ENCODE results near the gene CHRM4.
"Not testable (repeated sequence)": the region's sequence is repeated elsewhere in the genome, so short reads cannot be mapped to it uniquely, and the experiment has no call there.

Gene CHRM4

DNA sequence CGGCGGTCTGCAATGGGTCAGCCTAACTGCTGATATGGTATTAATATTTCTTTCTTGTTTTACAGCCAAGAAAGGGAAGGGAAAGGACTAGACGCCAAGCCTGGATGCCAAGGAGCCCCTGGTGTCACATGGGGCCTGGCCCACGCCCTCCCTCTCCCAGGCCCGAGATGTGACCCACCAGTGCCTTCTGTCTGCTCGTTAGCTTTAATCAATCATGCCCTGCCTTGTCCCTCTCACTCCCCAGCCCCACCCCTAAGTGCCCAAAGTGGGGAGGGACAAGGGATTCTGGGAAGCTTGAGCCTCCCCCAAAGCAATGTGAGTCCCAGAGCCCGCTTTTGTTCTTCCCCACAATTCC lies 8.2 kb downstream of the CHRM4 start:
- in situ Hi-C loops (cut with HindIII; ENCODE audit: low sequenced_read_pairs): loop anchor here (5.0 kb wide), 1 partner anchor 36 kb away; the partner anchor contains the start of gene DGKZ

DNA sequence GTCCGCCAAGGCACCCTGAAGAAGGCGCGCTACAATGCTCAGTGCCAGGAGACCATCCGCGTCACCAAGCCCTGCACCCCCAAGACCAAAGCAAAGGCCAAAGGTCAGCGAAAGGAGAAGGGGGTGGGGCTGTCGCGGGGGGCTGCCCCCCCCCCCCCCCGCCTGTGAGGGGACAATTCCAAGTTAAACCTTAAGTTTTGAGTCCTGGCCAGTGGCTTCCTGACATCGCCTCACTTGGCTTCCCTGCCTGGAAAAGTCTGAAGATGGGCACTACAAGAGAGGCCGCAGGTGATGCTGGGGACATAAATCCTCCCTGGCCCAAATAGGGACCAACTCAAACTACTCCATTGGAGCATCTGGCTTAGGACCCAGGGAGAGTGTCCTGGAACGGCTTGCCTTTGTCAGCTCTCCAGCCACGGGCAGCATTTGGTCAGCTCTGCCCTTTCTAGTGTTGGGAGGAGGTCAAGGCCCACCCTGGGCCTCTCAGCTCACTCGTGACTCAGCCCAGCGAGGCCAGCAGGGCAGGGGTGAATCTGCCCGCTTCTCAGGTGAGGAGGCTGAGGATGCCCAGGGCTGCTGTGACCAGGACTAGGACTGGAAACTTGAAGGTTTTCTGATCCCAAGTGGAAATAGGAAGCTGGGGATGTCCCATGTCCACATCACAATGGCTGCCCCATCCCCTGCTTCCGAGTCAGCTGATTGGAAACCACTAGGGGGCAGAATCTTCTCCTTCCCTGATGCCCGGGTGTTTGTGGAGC lies 8.8 kb downstream of the CHRM4 start:
- in situ Hi-C loops (cut with HindIII; ENCODE audit: low sequenced_read_pairs): loop anchor here (5.0 kb wide), 1 partner anchor 36 kb away; the partner anchor contains the start of gene DGKZ

DNA sequence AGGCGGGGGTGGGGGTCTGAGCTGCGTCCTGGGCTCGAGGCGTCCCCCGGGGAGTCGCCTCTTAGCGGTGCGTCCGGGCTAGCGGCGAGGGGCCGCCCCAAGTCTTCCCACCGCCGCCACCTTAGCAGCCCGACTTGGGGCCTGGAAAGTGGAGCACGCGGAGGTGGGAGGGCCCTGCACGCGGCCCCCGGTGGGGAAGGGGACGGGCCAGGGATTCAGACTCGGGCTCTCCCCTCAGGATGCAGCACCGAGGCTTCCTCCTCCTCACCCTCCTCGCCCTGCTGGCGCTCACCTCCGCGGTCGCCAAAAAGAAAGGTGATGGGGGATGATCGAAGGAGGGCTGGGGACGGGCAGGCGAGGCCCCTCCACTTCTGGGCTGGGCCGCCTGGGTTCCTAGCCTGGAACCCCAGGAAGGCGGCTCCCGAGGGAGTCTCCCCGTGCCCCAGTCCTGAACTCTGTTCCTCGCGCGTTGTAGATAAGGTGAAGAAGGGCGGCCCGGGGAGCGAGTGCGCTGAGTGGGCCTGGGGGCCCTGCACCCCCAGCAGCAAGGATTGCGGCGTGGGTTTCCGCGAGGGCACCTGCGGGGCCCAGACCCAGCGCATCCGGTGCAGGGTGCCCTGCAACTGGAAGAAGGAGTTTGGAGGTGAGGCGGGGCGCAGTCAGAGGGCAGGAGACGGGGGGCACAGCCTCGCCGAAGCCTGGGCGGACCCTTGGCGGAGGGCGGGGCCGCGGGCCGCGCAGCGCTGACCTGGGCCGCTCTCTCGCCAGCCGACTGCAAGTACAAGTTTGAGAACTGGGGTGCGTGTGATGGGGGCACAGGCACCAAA lies 9.5 kb downstream of the CHRM4 start:
- in situ Hi-C loops (cut with HindIII; ENCODE audit: low sequenced_read_pairs): loop anchor here (5.0 kb wide), 1 partner anchor 35 kb away; the partner anchor contains the start of gene DGKZ

DNA sequence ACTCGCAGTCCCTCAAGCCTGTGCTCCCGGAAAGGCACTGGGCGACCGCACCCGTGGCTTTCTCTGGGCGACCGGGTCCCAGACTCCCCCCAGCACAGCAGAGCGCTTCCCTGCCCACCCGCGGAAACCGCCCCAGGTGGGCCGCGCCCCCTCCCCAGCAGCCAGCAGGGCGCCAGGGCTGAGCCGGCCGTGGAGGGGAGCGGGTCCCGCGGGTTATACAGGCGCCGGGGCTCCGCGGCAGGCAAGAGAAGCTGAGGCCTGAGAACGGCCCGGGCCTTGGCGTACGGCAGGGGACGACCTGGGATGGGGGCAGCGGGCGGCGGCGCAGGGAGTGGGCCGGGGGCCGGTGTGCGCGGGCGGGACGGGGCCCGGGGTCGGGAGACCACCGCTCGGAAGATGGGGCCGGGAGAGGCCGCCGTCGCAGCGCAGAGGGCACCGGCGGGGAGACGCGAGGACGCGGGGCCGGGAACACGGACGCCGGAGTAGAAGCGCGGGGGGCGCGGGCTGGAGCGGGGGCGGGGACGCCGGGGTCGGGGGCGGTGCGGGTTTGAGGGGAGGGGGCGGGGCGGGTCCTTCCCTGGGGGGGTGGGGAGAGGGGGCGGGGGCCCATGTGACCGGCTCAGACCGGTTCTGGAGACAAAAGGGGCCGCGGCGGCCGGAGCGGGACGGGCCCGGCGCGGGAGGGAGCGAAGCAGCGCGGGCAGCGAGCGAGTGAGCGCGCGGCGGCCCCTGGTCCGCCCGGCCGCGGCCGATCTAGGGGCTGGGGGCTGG lies 10.3 kb downstream of the CHRM4 start, which contains the start of gene MDK:
Gene MDK, plus strand, starts transcription at position 622 of the 771 bp plus-strand sequence. CDS start 389 bp downstream, outside the sequence.
- in situ Hi-C loops (cut with HindIII; ENCODE audit: low sequenced_read_pairs): loop anchor here (5.0 kb wide), 1 partner anchor 34 kb away; the partner anchor contains the start of gene DGKZ

DNA sequence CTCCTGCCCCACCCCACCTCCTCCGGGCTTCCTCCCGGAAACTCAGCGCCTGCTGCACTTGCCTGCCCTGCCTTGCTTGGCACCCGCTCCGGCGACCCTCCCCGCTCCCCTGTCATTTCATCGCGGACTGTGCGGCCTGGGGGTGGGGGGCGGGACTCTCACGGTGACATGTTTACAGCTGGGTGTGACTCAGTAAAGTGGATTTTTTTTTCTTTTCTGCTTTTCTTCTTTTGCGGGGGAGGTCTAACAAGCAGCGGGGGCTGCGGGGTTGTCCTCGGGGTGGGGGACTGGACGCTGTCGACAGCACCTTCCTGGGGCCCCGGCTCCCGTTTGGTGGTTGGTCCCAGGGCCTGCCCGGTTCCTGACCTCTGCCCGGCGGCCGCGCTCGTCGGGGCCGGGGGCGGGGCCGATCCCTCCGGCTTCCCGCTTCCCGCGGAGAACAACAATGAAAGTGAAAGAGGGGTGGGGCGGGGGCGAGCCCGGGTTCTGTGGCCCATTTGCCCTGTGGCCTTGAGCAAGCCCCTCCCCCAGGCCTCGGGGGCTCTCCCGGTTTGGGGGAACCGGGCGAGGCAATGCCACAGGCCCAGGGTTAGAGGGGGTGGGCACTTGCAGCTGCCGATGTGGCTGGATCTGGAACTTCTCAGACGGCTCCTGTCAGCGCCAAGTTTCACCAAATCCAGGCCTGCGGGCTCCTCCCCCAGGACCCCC lies 11.1 kb downstream of the CHRM4 start:
- in situ Hi-C loops (cut with HindIII; ENCODE audit: low sequenced_read_pairs): loop anchor here (5.0 kb wide), 1 partner anchor 33 kb away; the partner anchor contains the start of gene DGKZ

DNA sequence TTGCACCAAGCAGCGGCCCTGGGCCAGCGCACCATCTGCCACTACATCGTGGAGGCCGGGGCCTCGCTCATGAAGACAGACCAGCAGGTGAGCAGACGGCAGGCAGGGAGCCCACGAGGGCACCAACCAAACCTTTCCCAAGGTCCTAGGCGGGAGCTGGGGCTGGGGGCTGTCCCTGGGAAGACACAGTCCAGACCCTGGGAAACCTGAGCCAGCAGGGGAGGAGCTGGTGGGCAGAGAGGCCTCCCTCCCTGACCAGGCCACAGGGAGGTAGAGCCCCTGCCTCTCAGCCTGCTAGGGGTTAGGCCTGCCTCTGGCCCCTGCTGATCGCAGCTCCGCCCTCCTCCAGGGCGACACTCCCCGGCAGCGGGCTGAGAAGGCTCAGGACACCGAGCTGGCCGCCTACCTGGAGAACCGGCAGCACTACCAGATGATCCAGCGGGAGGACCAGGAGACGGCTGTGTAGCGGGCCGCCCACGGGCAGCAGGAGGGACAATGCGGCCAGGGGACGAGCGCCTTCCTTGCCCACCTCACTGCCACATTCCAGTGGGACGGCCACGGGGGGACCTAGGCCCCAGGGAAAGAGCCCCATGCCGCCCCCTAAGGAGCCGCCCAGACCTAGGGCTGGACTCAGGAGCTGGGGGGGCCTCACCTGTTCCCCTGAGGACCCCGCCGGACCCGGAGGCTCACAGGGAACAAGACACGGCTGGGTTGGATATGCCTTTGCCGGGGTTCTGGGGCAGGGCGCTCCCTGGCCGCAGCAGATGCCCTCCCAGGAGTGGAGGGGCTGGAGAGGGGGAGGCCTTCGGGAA lies 11.9 kb downstream of the CHRM4 start:
- in situ Hi-C loops (cut with HindIII; ENCODE audit: low sequenced_read_pairs): loop anchor here (5.0 kb wide), 1 partner anchor 32 kb away; the partner anchor contains the start of gene DGKZ

DNA sequence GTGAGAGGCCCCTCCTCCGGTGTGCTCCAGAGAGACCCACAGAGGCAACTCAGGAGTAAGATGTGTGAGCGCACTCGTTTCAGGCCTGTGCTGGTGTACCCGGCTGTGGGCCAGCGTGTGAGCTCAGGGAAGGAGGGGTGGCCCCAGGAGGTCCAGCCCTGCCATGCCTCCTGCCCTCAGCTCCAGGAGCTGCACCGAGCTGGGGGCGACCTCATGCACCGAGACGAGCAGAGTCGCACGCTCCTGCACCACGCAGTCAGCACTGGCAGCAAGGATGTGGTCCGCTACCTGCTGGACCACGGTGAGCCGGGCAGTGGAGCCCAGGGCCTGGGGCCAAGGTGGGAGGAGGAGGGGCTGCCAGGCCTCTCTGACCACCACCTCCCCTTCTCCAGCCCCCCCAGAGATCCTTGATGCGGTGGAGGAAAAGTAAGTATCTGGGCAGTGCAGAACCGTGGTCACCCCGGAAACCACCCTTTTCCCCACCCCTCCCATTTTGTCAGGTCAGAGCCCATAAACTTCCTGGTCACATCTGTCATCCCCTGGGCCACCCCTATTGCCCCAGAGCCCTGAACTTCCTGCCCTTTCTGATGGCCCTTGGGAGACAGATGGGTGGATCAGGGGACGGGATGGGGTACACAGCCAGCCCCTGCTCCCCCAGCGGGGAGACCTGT lies 12.6 kb downstream of the CHRM4 start:
- in situ Hi-C loops (cut with HindIII; ENCODE audit: low sequenced_read_pairs): no loop called here

DNA sequence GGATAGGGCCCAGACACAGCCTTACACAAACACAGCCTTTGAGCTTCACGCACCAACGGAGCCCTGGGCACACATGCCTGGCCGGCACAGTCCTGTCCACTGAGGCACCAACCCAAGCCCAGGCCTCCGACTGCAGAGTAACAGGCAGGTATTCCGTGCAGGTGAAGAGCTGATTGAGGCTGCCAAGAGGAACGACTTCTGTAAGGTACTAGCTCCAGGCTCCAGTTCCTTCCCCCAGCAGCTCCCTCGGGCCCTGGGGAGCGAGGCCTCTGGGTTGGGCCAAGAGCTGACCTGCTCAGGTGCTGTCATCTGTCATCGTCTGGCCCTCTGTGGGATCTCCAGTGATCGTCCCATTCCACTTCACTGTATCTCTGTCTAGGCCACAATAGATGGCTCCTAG lies 13.3 kb downstream of the CHRM4 start:
- in situ Hi-C loops (cut with HindIII; ENCODE audit: low sequenced_read_pairs): no loop called here

DNA sequence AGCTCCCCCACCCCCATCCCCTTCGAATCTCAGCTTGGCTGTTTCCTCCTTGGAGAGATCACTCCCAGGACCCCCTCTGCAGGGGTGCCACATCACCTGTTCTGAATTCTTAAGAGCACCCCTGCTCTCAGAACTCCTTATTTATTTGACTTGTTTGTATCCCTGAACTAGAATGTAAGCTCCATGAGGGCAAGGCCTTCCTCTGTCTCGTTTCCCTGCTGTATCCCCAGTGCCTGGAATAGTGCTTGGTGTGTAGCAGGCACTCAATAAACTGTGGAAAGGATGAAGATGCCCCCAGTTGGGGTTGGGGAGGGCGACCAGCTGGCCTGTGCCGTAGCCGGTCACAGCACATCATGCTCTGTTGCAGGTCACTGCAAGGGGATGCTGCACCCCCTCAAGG lies 13.7 kb downstream of the CHRM4 start:
- in situ Hi-C loops (cut with HindIII; ENCODE audit: low sequenced_read_pairs): no loop called here

DNA sequence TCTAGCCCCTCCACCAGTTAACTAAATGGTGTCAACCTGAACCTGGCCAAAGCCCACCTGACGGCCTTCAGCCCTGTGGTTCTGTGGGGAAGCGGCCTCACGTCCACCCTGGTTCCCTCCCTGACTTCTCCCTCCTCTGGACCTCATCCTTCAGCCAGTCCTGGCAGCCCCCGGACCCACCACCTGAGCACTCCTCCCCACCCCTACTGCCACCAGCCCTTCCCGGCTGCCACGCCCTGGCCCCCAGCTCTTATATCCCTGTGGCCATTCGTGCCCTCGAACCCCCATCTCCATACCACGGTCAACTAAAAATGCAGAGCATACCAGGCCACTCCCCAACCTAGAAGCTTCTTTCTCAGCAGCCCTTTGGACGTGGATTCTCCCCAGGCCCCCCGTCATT lies 14.3 kb downstream of the CHRM4 start:
- in situ Hi-C loops (cut with HindIII; ENCODE audit: low sequenced_read_pairs): no loop called here

DNA sequence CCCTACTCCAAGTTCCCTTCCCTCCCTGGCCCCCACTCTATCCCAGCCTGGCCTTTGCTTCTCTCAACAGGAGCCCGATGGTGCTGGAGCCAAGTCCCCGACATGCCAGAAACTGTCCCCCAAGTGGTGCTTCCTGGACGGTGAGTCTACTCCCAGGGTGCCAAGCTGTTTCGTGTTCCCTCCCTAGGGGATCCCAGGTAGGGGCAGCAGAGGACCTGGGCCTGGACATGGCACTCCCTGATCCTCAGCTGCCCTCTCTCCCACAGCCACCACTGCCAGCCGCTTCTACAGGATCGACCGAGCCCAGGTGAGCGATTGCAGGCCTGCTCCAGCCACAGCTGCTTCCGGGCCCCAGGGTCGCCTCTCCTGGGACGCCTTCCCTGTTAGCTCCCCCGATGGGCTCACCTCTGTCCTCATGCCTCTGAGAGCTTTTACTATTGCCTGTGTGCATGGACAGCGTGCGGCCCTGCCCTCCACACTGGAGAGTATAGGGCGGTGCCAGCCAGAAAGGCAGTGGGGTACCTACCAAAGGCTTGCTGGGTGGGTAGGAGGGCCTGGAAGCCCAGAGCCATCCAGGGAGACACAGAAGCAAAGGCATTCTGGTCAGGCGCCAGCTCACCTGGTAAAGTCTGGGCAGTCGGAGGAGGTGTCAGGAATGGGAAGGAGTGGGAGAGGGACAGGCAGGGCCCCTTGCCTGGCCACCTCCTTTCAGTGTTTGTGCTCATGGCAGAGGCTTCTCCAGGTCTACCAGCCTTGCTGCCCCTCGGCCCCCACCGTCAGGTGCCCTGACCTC lies 15.1 kb downstream of the CHRM4 start:
- in situ Hi-C loops (cut with HindIII; ENCODE audit: low sequenced_read_pairs): no loop called here

DNA sequence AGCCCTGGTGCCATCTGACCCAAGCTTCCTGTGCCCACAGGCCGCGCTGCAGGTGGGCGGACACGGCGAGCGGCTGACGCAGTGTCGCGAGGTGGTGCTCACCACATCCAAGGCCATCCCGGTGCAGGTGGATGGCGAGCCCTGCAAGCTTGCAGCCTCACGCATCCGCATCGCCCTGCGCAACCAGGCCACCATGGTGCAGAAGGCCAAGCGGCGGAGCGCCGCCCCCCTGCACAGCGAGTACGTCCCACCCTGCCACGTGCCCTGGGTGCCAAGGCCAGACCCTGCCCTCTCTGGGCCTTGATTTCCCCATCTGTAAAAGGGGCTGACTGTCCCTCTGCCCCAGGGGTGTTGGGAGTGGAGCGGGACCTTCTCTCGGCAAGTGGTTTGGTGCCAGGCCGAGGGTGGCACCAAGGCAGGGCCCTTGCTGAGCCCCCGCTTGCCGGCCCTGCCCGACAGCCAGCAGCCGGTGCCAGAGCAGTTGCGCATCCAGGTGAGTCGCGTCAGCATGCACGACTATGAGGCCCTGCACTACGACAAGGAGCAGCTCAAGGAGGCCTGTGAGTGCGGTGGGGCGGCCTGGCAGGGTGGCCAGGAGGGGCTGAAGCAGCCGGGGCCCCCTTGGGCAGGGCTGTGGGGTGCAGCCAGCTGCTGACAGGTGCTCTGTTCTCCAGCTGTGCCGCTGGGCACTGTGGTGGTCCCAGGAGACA lies 16.0 kb downstream of the CHRM4 start:
- in situ Hi-C loops (cut with HindIII; ENCODE audit: low sequenced_read_pairs): no loop called here

DNA sequence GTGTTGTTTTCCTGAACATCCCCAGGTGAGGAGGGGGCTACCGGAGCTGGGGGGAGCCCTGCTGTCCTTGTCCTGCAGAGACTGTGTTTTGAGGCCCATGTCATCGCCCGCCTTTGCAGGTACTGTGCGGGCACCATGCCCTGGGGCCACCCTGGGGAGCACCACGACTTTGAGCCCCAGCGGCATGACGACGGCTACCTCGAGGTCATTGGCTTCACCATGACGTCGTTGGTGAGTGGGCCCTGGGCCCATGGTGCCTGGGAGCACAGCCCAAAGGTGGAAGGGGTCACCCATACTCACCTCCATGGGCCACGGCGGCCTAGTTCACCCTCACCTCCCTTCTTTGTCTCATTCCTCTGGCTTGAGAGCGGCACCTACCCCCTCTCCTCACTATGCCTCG lies 16.8 kb downstream of the CHRM4 start:
- in situ Hi-C loops (cut with HindIII; ENCODE audit: low sequenced_read_pairs): no loop called here

DNA sequence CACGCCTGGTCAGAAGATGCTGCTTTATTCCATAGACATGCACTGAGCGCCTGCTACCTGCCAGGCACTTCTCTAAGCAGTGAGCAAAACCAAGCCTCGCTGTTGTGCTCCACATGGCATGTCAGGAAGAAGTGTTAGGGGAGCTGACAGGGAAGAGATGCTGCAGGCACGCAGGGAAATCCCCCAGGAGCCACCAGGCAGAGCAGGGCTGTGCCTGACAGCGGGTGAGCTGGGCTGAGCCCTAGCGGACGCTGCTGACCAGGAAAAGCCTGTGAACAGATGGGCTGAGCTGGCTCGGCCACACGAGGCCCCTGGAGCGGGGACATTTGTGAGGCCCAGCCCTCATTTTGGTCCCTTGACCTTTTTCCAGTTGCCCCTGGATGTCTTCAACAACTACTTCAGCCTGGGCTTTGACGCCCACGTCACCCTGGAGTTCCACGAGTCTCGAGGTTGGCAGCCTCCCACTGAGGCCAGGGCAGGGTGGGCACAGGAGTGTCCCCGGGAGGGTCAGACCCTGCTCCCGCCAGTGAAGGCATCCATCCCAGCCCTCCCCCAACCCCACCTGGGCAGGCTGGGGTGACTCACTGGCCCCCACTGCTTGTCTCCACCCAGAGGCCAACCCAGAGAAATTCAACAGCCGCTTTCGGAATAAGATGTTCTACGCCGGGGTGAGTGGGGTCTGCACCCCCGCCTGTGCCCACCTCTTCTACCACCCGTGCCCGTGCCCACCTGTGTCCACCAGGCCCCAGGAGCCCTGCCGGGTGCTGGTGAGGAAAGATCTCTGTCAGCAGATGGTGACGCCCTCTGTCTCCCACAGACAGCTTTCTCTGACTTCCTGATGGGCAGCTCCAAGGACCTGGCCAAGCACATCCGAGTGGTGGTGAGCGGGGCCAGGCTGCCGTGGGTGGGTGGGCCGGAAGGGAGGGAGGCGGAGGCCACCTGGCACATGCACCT lies 17.5 kb downstream of the CHRM4 start:
- in situ Hi-C loops (cut with HindIII; ENCODE audit: low sequenced_read_pairs): no loop called here

DNA sequence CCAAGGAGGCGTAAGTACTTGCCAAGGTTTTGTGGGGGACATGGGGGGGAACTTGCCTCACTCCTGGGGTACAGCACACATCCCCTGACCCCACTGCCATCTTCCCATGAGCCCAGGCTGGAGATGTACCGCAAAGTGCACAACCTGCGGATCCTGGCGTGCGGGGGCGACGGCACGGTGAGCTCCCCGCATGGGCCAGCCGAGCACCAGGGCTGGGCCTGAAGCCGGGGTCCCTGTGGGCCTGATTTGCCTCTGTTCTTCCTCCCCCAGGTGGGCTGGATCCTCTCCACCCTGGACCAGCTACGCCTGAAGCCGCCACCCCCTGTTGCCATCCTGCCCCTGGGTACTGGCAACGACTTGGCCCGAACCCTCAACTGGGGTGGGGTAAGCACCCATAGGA lies 19.1 kb downstream of the CHRM4 start:
- in situ Hi-C loops (cut with HindIII; ENCODE audit: low sequenced_read_pairs): not testable (repeated sequence)

DNA sequence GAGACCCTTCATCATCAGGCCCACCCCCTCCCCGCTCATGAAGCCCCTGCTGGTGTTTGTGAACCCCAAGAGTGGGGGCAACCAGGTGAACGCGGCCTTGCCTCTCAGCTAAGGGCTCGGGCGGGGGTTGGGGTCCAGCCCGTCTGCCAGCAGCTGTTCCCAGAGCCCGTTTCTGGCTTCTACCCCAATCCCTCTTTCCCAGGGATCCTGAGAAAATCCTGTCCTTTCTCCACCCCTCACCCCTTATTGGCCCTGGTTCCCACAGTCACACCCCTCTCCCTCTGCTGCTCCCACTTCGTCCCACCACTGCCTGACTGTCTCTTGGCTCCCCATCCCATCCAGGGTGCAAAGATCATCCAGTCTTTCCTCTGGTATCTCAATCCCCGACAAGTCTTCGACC lies 19.5 kb downstream of the CHRM4 start:
- in situ Hi-C loops (cut with HindIII; ENCODE audit: low sequenced_read_pairs): no loop called here
